NCI-H748 (cell line): ENCODE data around the gene CDX1.

ENCODE experiments used
- DNase-seq: peaks from one replicate; lab custom pipeline; 2025; ENCODE audit not compliant: unreplicated experiment; lab: John Stamatoyannopoulos, UW

CDX1 gene

GRCh38 chr5:150146235-150146634 lies 20.3 kb upstream of the CDX1 start:
- no peak for DNase-seq

- DNase-seq = no peak
Observed at GRCh38 chr5:150146862-150147601, 19.5 kb upstream of the CDX1 start.

GRCh38 chr5:150147670-150148069 lies 18.9 kb upstream of the CDX1 start:
- no peak for DNase-seq

- no peak for DNase-seq
Observed at GRCh38 chr5:150148117-150148927, 18.3 kb upstream of the CDX1 start.

GRCh38 chr5:150149618-150150017 lies 17.0 kb upstream of the CDX1 start:
- no peak for DNase-seq

- no peak for DNase-seq
Observed at GRCh38 chr5:150152636-150153462, 13.7 kb upstream of the CDX1 start.

- no peak for DNase-seq
Observed at GRCh38 chr5:150153483-150153882, 13.1 kb upstream of the CDX1 start.

GRCh38 chr5:150153957-150154617 lies 12.5 kb upstream of the CDX1 start:
- DNase-seq = no peak

GRCh38 chr5:150154618-150155128 lies 11.9 kb upstream of the CDX1 start:
- no peak for DNase-seq

GRCh38 chr5:150155258-150156026 lies 11.1 kb upstream of the CDX1 start, which contains the start of gene PDGFRB:
PDGFRB (minus strand) TSS chr5:150155845; CDS start chr5:150137047, 18,798 bp downstream.
- DNase-seq = peak; percentile 63

- no peak for DNase-seq
Observed at GRCh38 chr5:150156027-150156368, 10.6 kb upstream of the CDX1 start.

GRCh38 chr5:150156540-150156939 lies 10.0 kb upstream of the CDX1 start:
- DNase-seq = no peak

- DNase-seq = no peak
Observed at GRCh38 chr5:150157168-150157567, 9.4 kb upstream of the CDX1 start.

- no peak for DNase-seq
Observed at GRCh38 chr5:150158170-150158949, 8.2 kb upstream of the CDX1 start.

GRCh38 chr5:150159031-150159430 lies 7.5 kb upstream of the CDX1 start:
- no peak for DNase-seq

- DNase-seq = no peak
Observed at GRCh38 chr5:150159741-150160179, 6.8 kb upstream of the CDX1 start.

GRCh38 chr5:150160448-150161081 lies 6.0 kb upstream of the CDX1 start:
- DNase-seq = no peak

GRCh38 chr5:150161242-150162141 lies 5.1 kb upstream of the CDX1 start:
- peak; percentile 66 for DNase-seq
